A549 (cell line): ENCODE measurements around the gene MRPL40. TPM values are rescaled to one million over a fixed set of nuclear protein-coding genes. Genes with fewer than 3 reads are reported as not detected.
A peak's percentile ranks its signal among the peaks of the same experiment; 100 is the strongest.

Experiments
- ATAC-seq, 2 experiments: fragments of 200-7000 bp in 1 of 2; fragments of >200 bp in 1 of 2; cut with Nextera tagmentation in 1 of 2; cut with Tn5 transposase in 1 of 2; 3 replicates each; pipeline versions ENCODE4 v1.8.0 to v1.9.1; 2018 to 2020; ENCODE audit warnings: mild to moderate bottlenecking in 1 of 2, moderate library complexity in 1 of 2
- CTCF ChIA-PET: fragments of 300-600 bp; sonication (Branson Sonifier 250); formaldehyde crosslinking; extraction: SDS; loops from one replicate; lab custom pipeline; 2021; ENCODE audit warnings: antibody characterized with exemption, inconsistent platforms; lab: Yijun Ruan, JAX
- POLR2A ChIA-PET: fragments of 350-600 bp; formaldehyde crosslinking; extraction: SDS; loops from one replicate; lab custom pipeline; 2021; ENCODE audit warnings: antibody characterized with exemption, inconsistent platforms; lab: Yijun Ruan, JAX
- DNase-seq, 2 experiments: peaks; one replicate each; pipeline versions ENCODE4 v3.0.0 to v3.0.0-alpha.2; 2011 to 2016; ENCODE audit warnings: low read depth in 1 of 2, low spot score in 1 of 2
- FAIRE-seq: peaks from 2 replicates; lab custom pipeline; 2011; peaks lifted over from hg19 to GRCh38; lab: Jason Lieb, UNC
- H3K27ac ChIP-seq, 2 experiments: fragments of >200 bp; sonication (Bioruptor Twin); formaldehyde crosslinking; 3 replicates each; pipeline ENCODE4 v1.5.1; 2016 to 2017
- H3K4me1 ChIP-seq: fragments of >200 bp; sonication (Bioruptor Twin); formaldehyde crosslinking; 3 replicates; pipeline ENCODE4 v1.6.1; 2016
- H3K4me2 ChIP-seq: fragments of >200 bp; sonication (Bioruptor Twin); formaldehyde crosslinking; 3 replicates; pipeline ENCODE4 v1.6.1; 2016
- H3K4me3 ChIP-seq: fragments of >200 bp; sonication (Bioruptor Twin); formaldehyde crosslinking; 3 replicates; pipeline ENCODE4 v1.5.1; 2016
- H3K9me3 ChIP-seq: fragments of >200 bp; sonication (Bioruptor Twin); formaldehyde crosslinking; 3 replicates; pipeline ENCODE4 v1.6.1; 2016
- HDAC2 ChIP-seq: fragments of 200-600 bp; sonication (generic); IDR thresholded peaks from 2 replicates; pipeline ENCODE4 v1.6.1; 2016
- HEYL ChIP-seq: fragments of 250-450 bp; sonication (Bioruptor Pico); IDR thresholded peaks from 2 replicates; pipeline ENCODE4 v1.8.0; 2021; ENCODE audit warnings: mild to moderate bottlenecking, moderate library complexity
- JUNB ChIP-seq: fragments of >200 bp; sonication (Bioruptor Twin); formaldehyde crosslinking; IDR thresholded peaks from 2 replicates; pipeline ENCODE4 v1.6.1; 2016
- TP53 ChIP-seq: fragments of 250-450 bp; sonication (Bioruptor Pico); IDR thresholded peaks from 2 replicates; pipeline ENCODE4 v1.5.0; 2021; ENCODE audit warnings: mild to moderate bottlenecking, moderate library complexity
- ZC3H11A ChIP-seq: fragments of 450-650 bp; IDR thresholded peaks from 2 replicates; pipeline ENCODE4 v1.6.1; 2014; ENCODE audit warnings: antibody characterized with exemption, mild to moderate bottlenecking
- ZNF302 ChIP-seq: fragments of 250-450 bp; sonication (Bioruptor Pico); IDR thresholded peaks from 2 replicates; pipeline ENCODE4 v1.9.0; 2021; ENCODE audit warnings: inconsistent platforms, mild to moderate bottlenecking, moderate library complexity
- WGBS: methylation state at CpG from one replicate; pipeline ENCODE4 v1.1.6; 2017; ENCODE audit errors: missing lambda C conversion rate; 5-methylcytosine and 5-hydroxymethylcytosine counted together
- polyA plus RNA-seq, 4 experiments: library from polyadenylated mRNA; depleted of rRNA in 3 of 4; stranded (reverse); fragments of >200 nt; fragmentation: RNase III in 1 of 4; extraction: RNeasy Plus Mini Kit Qiagen cat#74134 plus additional on column Dnase treatment in 1 of 4; gene quantifications; 2 replicates in 3 of 4; 3 replicates in 1 of 4; pipeline ENCODE4 v1.2.3, GENCODE V29; 2011 to 2017
- TF ChIP-seq, protein P1 (sequence below): fragments of 450-650 bp; IDR thresholded peaks from 2 replicates; pipeline ENCODE4 v1.6.1; 2014; ENCODE audit warnings: antibody characterized with exemption
- TF ChIP-seq, protein P2 (sequence below): IDR thresholded peaks from 2 replicates; pipeline ENCODE4 v1.6.1; 2012; ENCODE audit warnings: low read depth, borderline replicate concordance
- TF ChIP-seq, protein P3 (sequence below): fragments of >200 bp; sonication (Bioruptor Twin); formaldehyde crosslinking; IDR thresholded peaks from 3 replicates; pipeline ENCODE4 v1.5.1; 2016
- TF ChIP-seq, protein P4 (sequence below): fragments of 200-600 bp; sonication (generic); IDR thresholded peaks from 2 replicates; pipeline ENCODE4 v1.6.1; 2016; ENCODE audit warnings: antibody characterized with exemption, mild to moderate bottlenecking, moderate library complexity

MRPL40 gene
- polyA plus RNA-seq, 2 of the 4 experiments (the other 2 are of a cell fraction), result 32.1 to 45.7 TPM

DNA sequence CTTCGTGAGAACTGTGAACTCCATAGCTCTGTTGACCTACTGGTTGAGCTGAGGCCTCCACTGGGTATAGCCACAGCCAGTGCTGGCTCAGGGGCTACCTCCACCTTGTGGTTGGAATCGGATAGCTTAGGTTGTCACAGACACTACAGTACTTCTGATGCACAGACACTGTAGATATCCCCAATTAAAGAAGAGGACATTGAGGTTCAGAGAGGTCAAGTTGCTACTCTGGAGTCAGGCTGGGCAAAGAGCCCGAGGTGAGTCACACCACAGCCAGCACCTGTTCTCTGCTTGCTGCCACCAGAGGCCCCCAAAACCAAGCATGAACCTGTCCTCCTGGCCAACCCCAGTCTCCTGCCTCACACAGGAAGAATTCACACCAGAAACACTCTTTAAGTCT, 41.2 kb downstream of the MRPL40 start:
- no peaks in the 10 kb centered on the region for H3K9me3 ChIP-seq
- DNase-seq, result peak in 1 of 2 experiments; percentile 6
- FAIRE-seq, result no peak
- H3K4me1 ChIP-seq, result peaks cover 7% of the 10 kb centered on the region
- 90% methylated on average over 2 of the region's 3 CpGs for WGBS
- no peak overlapping the region for H3K4me3 ChIP-seq
- ChIA-PET POLR2A (no interaction called here), CTCF (interaction anchor here (1.5 to 4.0 kb wide), 3 partner anchors 10 to 173 kb away, joined by 3 to 24 read pairs (median 5); no protein-coding TSS in a partner anchor)
- H3K4me2 ChIP-seq, result no peak overlapping the region
- no peak overlapping the region for H3K27ac ChIP-seq
- ATAC-seq, result peak; percentile 41 to 70; a peak in 3 of 6 replicates
- TF ChIP-seq, protein P1, sequence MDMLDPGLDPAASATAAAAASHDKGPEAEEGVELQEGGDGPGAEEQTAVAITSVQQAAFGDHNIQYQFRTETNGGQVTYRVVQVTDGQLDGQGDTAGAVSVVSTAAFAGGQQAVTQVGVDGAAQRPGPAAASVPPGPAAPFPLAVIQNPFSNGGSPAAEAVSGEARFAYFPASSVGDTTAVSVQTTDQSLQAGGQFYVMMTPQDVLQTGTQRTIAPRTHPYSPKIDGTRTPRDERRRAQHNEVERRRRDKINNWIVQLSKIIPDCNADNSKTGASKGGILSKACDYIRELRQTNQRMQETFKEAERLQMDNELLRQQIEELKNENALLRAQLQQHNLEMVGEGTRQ, result no peak
- no peak for TF ChIP-seq HEYL (CRISPR knock-in tag)

DNA sequence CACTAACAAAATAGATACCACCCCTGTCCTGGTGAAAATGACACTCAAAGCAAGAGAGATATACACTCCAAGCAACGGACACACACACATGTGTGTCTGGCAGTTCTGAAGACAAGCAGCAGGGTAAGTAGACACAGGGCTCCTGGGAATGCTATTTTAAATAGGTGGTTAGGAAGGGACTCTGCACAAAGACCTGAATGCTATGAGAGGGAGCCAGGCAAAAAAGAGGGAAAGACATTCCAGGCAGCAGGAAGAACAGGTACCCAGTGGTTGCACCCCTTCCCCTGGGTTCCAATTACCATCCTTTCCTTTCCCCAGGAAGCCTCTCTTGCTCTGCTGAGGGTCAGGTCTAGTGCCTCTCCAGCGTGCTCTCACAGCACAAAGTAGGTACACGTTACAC, 43.7 kb downstream of the MRPL40 start:
- TF ChIP-seq HDAC2, result no peak
- TF ChIP-seq, protein P1, result no peak
- no peak for TF ChIP-seq TP53 (CRISPR knock-in tag)
- no peak for TF ChIP-seq JUNB
- TF ChIP-seq ZC3H11A, result no peak
- no peak for TF ChIP-seq ZNF302 (CRISPR knock-in tag)
- TF ChIP-seq, protein P2, sequence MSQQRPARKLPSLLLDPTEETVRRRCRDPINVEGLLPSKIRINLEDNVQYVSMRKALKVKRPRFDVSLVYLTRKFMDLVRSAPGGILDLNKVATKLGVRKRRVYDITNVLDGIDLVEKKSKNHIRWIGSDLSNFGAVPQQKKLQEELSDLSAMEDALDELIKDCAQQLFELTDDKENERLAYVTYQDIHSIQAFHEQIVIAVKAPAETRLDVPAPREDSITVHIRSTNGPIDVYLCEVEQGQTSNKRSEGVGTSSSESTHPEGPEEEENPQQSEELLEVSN, result no peak
- TF ChIP-seq, all 56 proteins: peak for 0
- no peak for FAIRE-seq
- H3K4me2 ChIP-seq, result no peak overlapping the region

DNA sequence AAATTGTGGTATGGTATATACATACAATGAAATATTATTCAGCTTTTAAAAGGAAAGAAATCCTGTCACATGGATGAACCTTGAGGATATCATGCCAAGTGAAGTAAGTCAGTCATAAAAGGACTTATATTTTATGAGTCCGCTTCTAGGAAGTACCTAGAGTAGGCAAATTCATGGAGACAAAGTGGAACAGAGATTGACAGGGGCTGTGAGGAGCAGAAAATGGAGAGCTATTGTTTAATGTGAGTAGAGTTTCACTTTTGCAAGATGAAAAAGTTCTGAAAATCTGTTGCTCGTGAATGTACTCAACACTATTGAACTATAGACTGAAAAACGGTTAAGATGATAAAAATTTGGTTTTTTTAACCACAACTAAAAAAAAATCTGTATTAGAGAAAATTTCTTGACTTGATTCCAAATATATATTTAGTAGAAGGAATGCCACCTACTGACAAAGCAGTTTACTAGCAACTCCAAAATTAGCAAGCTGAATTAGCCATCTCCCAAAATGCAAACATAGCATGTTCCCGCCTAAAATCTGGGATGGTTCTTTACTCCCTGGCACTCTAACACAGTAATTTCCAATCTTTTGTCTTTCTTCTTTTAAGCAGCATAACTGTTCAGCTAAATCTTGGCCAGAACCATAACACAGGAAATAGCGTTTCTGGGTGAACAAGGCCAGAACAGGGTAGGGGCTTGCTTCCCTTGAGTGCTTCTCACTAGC, 45.1 kb downstream of the MRPL40 start:
- FAIRE-seq, result no peak
- CTCF ChIA-PET, result interaction anchor here (0.7 to 1.6 kb wide), 7 partner anchors 11 to 332 kb away, joined by 3 to 6 read pairs (median 3); partner anchors contain the start of gene ESS2
- H3K27ac ChIP-seq, result peak overlapping the region in 1 of 2 experiments; percentile 98; a peak in 3 of 6 replicates
- POLR2A ChIA-PET, result no interaction called here
- no peak for DNase-seq
- 37% methylated on average over 5 of the region's 5 CpGs for WGBS
- H3K4me1 ChIP-seq, result peaks cover 13% of the 10 kb centered on the region
- ATAC-seq, result no peak
- TF ChIP-seq, protein P3, sequence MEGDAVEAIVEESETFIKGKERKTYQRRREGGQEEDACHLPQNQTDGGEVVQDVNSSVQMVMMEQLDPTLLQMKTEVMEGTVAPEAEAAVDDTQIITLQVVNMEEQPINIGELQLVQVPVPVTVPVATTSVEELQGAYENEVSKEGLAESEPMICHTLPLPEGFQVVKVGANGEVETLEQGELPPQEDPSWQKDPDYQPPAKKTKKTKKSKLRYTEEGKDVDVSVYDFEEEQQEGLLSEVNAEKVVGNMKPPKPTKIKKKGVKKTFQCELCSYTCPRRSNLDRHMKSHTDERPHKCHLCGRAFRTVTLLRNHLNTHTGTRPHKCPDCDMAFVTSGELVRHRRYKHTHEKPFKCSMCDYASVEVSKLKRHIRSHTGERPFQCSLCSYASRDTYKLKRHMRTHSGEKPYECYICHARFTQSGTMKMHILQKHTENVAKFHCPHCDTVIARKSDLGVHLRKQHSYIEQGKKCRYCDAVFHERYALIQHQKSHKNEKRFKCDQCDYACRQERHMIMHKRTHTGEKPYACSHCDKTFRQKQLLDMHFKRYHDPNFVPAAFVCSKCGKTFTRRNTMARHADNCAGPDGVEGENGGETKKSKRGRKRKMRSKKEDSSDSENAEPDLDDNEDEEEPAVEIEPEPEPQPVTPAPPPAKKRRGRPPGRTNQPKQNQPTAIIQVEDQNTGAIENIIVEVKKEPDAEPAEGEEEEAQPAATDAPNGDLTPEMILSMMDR, result 0 out of 3 replicates have a peak, but pooled peaks have one; percentile 14
- TF ChIP-seq, protein P4, sequence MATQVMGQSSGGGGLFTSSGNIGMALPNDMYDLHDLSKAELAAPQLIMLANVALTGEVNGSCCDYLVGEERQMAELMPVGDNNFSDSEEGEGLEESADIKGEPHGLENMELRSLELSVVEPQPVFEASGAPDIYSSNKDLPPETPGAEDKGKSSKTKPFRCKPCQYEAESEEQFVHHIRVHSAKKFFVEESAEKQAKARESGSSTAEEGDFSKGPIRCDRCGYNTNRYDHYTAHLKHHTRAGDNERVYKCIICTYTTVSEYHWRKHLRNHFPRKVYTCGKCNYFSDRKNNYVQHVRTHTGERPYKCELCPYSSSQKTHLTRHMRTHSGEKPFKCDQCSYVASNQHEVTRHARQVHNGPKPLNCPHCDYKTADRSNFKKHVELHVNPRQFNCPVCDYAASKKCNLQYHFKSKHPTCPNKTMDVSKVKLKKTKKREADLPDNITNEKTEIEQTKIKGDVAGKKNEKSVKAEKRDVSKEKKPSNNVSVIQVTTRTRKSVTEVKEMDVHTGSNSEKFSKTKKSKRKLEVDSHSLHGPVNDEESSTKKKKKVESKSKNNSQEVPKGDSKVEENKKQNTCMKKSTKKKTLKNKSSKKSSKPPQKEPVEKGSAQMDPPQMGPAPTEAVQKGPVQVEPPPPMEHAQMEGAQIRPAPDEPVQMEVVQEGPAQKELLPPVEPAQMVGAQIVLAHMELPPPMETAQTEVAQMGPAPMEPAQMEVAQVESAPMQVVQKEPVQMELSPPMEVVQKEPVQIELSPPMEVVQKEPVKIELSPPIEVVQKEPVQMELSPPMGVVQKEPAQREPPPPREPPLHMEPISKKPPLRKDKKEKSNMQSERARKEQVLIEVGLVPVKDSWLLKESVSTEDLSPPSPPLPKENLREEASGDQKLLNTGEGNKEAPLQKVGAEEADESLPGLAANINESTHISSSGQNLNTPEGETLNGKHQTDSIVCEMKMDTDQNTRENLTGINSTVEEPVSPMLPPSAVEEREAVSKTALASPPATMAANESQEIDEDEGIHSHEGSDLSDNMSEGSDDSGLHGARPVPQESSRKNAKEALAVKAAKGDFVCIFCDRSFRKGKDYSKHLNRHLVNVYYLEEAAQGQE, result no peak
- H3K4me2 ChIP-seq, result peak overlapping the region; percentile 98
- H3K9me3 ChIP-seq, result no peaks in the 10 kb centered on the region
- peak overlapping the region; percentile 96 for H3K4me3 ChIP-seq

More for the DNA sequence above, 43.7 kb downstream of the MRPL40 start:
- no peak for DNase-seq
- ATAC-seq, result no peak
- CTCF ChIA-PET, result no interaction called here
- Histone ChIP-seq H3K27ac (no peak overlapping the region), H3K4me3 (no peak overlapping the region), H3K9me3 (no peaks in the 10 kb centered on the region), H3K4me1 (peaks cover 13% of the 10 kb centered on the region)
- WGBS, result 90% methylated on average over 3 of the region's 3 CpGs
- POLR2A ChIA-PET, result no interaction called here
